HG03432 (cell line): ENCODE data around the gene MICALL2.

Experiments used
- ATAC-seq: cut with Tn5 transposase; IDR thresholded peaks from one replicate; pipeline ENCODE4 v1.9.1; 2021; ENCODE audit warnings: mild to moderate bottlenecking, moderate library complexity; ENCODE audit not compliant: unreplicated experiment

The MICALL2 gene

DNA sequence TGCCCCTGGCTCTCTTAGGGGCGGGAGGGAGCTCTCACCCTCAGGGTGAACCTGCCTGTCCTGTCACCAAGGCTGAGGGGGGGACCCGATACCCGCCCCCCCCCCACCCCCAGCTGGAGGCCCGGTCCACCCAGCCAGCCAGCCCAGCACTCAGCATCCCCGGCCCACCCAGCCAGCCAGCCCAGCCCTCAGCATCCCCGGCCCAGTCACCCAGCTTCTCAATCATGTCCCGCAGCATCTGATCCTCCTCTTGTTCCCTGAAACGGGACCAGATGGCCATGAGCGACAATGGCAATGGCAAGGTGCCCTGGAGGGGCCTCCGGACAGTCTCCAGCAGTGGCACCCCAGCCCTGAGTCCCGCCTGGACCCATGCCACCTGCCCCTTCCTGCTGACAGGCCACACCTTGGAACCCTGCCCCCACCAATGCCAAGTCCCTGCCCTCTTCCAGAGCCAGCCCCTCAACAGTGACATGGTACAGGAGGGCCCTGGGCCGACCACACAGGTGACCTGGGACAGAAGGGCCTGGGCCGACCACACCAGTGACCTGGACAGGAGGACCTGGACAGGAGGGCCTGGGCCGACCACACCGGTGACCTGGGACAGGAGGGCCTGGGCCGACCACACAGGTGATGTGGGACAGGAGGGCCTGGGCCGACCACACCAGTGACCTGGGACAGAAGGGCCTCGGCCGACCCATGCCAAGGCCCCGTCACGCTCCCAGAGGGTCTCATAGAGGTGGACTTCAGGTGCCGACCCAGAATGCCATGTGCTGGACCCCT, 24.2 kb downstream of the MICALL2 start:
- no peak for ATAC-seq

DNA sequence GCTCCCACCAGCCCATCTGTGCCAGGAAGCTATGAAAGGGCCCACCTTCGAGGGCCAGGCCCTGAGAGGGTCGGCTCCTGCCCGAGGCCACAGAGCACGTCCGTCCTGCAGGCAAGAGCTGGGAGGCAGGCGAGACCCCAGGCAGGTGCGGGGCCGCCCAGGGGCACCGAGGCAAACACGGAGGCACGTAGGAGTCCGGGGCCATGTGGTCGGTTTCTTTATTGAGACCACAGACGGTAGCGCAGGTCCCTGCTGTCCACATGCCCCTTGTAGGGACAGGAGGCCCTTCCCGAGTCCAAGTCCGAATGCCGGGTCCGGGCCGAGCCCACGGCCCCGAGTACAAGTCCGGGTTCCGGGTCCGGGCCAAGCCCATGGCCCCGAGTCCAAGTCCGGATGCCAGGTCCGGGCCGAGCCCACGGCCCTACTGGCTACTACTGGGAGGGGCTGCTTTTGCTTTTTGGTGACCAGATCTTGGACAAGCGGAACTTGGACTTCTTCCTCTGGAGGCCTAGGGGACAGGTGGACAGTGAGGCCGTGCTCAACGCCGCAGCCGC, 25.0 kb downstream of the MICALL2 start:
- no peak for ATAC-seq

DNA sequence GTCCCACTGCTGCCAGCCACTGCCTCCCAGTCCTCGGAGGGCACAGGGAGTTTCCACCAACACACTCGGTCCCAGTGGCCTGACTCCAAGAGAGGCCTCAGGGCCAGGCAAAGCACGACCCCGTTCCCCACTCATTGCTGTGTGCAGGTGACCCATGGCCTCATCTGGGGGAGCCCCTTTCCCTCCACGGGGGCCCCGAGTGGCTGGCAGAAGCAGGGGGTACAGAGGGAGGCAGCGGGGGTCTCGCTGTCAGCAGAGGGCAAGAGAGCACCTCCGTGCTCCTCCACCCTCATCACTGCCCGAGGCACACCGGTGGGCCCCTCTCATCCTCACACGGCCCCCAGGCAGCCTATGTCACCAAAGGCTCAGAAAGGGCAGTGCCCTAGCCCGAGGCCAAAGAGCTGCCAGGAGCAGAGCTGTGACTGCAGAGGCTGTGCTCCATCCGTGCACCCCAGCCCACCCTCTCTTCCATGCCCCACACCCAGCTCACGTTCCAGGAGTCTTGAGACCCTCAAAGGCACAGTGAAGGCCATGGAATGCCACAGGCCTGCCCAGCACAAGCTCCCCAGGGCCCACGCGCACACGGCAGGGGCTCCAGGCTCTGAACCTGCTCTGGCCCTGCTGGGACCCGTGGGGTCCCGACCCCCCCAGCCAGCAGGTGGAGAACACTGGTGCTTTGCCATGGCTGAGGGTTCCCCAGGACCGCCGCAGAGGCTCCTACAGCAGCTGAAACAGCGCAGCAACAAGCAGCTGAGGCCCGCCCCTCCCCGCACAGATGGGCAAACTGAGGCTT, 25.9 kb downstream of the MICALL2 start:
- ATAC-seq: no peak

DNA sequence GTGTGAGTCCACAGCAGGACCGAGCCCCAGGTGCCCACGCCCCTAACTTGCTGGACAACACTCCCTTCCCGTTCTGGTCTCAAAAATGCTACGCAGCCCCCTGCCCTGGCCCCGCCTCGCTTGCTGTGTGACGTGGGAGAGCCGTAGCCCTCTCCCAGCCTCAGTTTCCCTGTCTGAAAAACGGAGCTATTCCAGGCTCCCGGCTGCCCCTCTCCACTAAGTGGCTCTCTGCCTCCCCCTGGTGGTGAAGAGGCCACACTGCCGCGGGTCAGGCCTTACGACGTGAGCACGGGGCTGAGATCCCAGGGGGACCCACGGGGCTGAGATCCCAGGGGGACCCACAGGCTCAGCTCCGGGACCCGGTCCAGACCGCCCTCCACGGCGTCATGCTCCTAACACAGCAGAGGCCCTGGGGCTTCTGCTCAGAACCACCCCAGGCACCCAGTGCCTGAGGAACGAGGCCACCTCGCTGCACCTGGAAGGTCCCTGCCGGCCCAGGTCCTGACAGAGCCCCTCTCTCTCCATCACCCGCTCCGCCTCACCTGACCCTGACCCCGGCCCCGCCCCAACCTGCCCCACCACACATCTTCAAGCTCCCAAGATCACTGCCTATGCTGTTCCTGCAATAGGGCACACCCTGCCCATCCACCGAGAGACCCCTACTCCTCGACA, 26.7 kb downstream of the MICALL2 start:
- peak; percentile 56 for ATAC-seq

DNA sequence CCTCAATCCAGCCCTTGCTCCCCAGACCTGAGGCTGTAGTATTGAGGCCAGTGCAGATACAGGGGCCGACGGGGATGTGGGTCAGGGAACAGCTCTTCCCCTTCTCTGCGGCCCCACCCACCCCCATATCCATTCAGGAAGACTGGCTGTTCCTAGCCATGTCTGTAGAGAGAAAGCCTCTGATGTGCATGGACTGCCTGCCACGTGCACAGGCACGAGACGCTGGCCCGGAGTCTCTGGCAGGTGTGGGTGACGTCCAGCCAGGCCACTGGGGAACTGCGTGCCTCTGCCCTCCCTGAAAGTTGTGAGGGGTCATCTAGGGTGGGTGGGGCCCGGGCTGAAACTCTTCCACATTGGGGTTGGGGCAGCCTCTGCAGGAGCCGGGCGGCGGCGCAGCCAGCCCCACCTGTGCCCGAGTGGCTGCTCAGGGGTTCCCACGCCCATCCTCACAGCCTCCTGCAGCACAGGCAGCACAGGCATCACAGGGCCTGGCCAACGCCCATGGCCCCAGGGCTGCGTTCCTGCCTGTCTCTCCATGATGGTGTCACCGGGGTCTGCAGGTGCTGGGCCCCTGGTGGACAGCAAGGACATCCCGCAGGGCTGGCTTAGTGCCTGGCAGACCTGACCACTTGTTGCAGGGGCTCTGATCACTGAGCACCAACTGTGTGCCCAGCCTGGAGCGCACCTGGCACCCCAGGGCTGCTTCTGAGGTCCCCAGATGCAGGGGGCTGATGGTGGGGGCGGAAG, 27.5 kb downstream of the MICALL2 start:
- ATAC-seq: no peak

DNA sequence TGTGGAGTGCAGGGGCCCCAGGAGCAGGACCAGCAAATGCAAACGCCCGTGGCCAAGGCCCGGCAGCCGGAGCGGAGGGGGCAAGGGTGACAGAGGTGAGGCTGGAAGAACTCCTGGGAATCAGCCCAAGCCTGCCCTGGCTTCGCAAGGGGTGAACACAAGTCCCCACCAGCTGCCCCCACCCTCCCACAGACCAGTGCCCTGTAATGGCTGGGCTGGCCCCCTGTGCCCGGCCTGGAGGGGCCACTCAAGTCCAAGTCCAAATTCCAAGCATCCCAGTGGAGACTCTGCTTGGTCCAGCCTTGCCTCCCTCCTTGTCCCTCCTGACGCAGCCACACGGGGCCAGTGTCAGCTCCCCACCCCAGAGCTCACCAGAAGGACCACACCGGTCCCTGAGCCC, 28.0 kb downstream of the MICALL2 start:
- no peak for ATAC-seq

DNA sequence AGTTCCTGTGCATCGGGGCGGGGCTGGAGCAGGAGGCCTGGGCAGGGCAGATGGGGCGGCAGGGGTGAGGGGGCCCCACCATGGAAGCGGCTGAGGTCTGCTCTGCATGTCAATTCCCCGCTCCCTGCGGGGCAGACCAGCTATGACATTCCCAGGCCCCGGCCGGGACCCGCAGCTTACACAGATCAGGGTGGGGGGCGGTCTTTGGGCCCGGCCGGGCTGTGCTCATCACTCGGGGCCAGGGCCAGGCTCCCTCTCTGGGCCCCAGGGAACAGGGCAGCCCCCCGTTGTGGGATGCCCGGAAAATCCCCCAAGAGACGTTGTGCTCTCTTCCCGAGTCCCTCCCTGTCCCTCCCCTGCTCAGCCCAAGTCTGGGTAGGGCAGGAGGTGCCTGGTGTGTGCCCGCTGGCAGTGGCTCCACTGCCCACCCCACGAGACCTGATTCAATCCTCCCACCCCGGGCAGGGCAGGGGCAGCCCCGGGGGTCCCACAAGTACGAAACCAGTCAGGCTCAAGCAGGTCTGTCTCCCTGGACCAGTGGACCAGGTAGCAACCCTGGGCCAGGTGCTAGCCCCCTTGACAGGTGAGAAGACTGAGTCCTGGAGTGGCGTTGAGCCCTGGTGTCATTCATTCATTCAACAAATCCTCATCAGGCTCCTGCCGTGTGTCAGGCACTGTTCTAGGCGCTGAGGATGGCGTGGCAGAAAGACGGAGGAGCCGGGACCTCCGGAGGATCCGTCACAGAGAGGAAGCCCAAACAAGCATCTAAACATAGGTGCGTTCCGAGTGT, 29.0 kb downstream of the MICALL2 start:
- ATAC-seq: no peak

DNA sequence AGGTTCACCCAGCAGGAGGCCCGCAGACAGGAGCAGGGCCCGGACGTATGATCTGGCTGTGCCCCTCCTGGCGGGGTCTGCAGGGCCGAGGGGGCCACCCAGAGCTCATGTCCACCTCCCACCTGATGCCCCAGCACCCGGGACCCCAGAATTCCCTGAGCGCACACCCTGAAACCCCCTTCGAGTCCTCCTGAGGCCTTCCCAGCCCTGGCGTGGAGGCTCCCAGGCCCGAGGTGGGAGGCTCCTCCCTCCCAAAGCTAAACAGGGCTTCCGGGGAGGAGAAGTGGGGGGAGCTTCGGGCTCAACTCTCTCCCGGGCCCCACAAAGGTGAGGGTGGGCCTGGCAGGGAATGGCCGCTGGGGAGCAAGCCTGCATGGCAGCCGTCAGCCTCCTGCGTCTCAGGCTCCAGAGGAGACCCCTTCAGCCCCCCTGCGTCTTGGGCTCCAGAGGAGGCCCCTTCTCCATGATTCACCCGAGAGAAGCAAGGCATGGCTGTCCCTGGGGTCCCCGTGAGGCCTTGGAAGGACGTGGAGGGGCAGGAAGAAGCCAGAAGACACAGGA, 30.2 kb downstream of the MICALL2 start:
- no peak for ATAC-seq

DNA sequence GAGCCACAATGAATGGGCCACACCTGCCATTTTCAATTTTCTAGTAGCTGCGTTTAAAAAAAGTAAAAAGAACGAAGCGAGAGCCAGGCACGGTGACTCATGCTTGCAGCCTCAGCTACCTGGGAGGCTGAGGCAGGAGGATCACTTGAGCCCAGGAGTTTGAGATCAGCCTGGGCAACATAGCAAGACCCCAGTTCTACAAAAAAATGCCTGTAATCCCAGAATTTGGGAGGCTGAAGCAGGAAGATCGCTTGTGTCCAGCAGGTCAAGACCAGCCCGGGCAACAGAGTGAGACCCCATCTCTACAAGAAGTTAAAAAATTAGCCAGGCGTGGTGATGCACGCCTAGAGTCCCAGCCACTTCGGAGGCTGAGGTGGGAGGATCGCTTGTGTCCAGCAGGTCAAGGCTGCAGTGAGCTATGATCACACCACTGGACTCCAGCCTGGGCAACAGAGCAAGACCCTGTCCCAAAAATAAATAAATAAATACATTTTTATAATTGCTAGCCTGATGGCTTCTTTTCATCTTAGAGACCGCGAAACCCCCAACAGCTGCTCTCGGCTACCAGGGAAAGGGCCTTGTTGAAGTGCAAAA, 32.1 kb downstream of the MICALL2 start:
- ATAC-seq: no peak

DNA sequence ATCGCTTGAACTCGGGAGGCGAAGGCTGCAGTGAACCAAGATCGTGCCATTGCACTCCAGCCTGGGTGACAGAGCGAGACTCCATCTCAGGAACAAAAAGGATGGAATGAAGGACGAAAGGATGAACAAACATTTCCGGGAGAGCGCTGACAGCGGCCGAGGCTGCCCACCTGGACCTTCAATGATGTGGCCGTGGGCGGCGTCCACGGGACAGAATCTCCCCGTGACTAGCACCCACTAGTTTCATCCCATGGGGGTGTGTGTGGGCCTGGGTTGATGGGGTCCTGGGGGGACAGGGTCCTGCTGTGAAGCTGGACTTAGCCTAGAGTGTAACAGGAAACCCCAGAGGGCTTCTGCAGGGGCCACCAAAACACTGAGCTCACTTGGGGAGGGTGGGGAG, 32.8 kb downstream of the MICALL2 start:
- no peak for ATAC-seq

DNA sequence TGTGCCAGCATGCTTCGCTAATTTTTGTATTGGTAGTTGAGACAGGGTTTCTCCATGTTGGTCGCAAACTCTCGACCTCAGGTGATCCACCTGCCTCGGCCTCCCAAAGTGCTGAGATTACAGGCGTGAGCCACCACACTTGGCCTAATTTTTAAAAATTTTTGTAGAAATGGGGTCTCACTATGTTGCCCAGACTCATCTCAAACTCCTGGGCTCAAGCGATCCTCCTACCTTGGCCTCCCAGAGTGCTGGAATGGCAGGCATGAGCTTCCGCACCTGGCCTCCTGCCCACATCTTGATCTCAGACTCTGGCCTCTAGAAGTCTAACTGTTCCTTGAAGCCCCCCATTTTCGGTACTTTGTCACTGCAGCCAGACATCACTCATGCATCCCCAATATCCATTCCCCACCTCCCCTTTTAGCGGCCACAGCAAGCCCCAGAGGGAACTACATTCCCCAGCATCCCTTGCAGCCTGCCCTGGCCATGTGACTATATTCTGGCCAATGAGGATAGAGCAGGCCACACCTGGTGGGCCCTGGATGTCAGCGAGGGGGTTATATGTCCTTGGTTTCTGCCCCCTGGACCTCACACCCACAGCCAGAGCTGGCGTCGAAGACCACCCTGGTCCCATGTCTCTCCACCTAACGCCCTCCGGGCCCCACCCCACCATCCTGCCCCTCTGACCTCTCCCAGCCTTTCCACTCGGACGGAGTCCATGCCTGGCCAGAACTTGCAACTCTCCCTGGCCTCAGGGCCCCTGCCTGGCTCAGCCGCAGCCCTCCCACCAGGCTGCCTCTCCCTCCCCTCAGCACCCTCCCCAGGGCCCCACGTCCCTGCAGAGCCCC, 33.8 kb downstream of the MICALL2 start:
- no peak for ATAC-seq

DNA sequence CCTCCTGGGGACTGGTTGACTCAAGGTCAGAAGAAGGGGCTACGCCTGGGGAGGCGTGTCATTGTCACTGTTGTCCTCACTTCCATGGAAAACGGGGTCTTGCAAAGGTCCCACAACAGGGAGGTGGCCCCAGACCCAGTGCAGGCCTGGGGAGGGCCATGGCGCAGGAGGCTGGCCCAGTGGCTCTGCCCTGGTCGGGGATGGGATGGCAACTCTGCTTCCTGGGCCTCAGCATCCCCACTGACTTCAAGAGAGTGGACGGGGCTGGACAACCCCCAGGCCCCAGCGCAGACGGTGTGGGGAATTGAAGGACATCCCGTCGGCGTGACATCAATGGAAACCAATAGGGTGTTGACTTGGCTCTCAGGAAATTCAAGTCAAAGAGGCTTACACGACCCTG, 35.2 kb downstream of the MICALL2 start:
- no peak for ATAC-seq

DNA sequence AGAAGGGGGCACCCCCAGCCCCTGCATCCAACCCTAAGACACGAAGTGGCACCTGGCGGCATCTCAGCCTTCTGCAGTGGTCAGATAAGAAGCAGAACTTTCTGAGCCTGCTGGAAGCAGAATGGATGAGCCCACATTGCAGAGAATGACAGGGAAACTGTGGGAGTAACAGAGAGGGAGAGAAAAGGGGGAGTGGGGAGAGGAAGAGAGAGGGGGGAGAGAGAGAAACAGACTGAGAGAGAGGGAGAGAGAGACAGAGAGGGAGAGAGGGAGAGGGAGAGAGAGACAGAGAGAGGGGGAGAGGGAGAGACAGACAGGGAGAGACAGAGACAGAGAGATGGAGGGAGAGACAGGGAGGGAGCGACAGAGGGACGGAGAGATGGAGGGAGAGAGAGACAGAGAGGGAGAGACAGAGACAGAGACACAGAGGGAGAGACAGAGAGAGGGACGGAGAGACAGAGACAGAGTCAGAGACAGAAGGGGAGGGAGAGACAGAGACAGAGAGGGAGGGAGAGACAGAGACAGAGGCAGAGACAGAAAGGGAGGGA, 35.9 kb downstream of the MICALL2 start:
- ATAC-seq: no peak

DNA sequence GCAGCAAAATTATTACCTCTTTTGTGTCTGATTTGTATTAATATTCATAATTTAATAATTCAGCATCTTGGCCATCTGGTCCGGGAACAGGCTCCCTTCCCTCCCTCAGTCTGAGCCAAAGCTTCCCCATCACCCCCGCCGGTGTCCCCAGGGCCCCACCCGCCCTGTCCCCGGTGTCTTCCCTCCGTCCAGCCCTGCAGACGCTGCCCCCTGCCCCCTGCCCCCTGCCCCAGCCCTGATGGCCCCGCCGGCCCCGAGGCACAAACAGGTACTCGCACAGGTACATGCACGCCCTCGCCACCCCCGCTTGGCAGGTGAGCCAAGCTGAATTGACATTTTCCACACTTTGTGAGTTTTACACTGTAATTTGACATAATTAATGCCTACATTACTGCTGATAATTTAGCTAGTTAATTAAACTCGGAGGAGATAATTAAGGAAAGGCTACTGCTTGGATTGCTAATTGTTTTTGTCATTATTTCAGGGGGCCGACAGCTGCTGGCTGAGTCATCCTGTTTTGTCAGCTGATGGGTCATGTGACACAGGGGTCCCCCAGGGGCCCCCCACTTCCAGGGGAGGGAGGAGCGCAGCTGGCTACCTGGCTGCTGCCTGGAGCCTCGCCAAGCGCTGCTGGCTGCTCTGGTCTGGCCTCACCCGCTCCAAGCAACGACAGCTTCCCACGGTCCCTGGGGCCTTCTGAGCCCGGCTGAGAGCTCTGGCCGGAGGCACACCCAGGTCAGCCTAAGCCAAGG, 36.6 kb downstream of the MICALL2 start:
- ATAC-seq: no peak

DNA sequence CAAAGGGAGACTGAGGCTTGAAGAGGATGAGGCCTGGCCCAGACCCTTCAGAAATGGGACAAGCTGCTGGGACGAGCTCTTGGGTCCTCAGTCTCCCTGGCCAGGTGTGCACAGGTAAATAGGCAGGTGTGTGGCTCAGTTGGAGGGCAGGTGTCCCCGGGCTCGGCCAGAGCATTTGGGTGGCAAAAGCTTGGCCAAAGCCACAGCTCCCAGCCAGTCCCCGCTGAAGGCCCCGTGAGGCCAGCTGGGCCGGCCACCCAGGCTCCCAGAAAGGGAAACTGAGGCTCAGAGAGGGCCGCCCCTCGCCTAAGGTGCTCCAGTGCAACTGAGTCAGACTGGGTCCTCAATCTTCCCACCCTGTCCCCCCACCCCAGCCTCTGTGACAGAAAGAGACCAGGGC, 37.3 kb downstream of the MICALL2 start:
- no peak for ATAC-seq

DNA sequence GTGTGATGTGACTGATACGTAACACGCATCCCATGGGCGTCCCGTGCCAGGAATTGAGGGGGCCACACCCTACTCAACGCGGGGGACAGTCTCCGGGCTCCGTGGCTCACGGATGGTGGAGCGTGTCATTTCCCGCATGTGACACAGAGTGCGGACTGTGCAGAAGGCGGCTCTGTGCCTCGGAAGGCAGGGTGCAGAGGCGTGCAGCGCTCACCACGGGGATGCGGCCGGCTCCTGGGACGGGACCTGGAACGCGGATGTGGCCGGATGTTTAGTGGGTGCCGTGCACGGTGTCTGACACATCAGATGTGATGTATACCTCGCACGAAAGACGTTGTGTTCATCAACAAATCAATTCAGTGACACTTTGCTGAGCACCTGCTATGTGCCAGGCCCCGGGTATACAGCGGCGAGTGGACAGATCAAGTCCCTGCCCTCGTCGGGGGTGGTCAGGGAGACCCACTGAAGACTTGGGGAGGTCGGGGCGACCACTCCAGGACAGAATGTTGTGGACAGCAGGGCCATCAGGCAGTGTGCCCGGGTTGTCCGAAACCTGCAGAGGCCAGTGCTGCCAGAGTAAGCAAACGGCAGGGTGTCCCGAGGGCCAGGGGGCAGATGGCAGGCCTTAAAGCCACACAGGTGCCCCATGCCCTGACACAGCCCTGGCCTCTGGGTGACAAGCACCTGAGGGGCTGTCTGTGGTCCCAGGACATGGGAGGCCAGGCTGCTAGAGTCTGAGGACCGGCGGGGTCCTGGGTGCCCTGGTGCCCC, 38.1 kb downstream of the MICALL2 start:
- no peak for ATAC-seq

DNA sequence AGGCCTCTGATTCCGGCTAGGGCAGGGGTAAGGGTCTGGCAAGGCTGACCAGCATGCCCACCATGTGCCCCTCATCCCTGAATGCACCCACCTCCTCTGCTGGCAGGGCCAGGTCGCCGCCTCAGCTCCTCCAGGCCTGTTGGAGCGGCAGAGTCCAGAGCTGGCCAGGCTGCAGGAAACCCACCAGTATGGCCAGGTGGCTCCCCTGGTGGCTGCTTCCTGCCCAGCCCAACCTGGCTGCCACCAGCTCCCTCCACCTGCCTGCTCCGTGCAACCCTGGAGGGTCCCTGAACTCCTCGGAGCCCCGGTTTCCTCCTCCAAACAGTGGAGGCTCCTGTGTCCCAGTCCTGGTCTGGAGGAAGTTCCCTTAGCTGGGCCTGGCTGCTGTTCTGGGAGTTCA, 39.6 kb downstream of the MICALL2 start:
- ATAC-seq: no peak
